Measurements from ENCODE around the gene KIAA0319L. TPM values are rescaled to one million over a fixed set of nuclear protein-coding genes. Genes with fewer than 3 reads are reported as not detected.
A peak's percentile ranks its signal among the peaks of the same experiment; 100 is the strongest.

The KIAA0319L gene
- total RNA-seq, 1 experiment from 2014 or later: 68.5 TPM

DNA sequence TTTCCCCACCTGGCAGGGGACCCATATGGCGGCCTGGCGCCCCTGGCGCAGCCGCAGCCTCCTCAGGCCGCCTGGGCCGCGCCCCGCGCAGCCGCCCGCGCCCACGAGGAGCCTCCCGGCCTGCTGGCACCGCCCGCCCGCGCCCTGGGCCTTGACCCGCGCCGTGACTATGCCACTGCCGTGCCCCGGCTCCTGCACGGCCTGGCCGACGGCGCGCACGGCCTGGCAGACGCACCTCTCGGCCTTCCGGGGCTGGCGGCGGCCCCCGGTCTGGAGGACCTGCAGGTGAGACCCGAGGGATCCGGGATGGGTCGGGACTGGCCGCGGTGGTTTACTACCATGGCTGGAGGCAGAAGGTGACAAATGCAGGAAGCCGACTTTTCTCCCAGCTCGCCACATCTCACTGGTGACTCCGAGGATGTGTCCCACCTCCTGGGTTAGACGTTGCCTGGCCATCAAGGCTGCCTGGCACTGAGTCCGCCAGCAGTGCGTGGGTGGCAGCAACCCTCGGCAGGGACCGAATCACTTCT, 17.0 kb upstream of the KIAA0319L start:
- DNase-seq: peak; percentile 76
- no peaks in the 10 kb centered on the region for H3K36me3 ChIP-seq (replicated peaks; ENCODE audit: control insufficient read depth, insufficient read depth, low read length)
- peak overlapping the region; percentile 70 for H3K4me3 ChIP-seq (ENCODE audit: insufficient read depth, low read depth, low read length)
- peaks cover 86% of the 10 kb centered on the region for H3K27me3 ChIP-seq (ENCODE audit: control insufficient read depth, insufficient read depth, low read length)

DNA sequence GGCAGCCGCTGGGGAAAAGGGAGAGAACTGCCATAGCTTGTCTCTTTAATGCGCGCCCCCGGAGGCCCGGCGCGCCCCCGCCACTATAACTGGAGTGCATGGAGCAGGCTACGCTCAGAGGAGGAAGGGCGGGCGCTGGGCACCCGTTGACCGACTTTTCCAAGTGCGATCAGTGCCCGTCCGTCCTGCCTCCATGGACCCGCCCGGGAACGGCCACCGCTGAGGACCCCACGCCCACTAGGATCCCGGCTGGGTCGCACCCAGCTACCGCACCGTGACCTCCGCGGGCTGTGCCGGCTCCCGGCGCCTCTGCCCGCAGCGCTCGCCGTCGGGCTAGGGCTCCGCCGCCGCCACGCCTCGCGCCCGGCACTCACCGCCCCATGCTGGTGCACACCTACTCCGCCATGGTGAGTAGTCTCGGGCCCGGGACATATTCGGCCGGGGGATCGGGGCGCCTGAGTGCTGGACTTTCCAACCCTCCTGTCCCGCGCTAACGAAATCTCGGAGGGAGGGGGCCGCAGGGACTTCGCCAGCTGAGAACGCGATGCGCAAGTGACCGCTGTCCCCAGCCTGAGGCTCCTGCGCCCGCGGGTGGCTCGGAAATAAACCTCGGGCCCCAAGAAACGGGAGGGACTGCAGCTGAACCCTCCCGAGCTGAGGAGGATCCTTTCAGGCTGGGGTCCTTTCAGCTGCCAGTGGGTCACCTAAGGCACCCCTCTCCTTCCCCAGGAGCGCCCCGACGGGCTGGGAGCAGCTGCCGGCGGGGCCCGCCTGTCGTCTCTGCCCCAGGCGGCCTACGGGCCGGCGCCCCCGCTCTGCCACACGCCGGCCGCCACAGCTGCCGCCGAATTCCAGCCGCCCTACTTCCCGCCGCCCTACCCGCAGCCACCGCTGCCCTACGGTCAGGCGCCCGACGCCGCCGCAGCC, 16.3 kb upstream of the KIAA0319L start, which contains the start of gene TFAP2E:
TFAP2E (plus strand) TSS at position 117 of the 927 bp plus-strand sequence; CDS start at position 381, 264 bp downstream.
- H3K36me3 ChIP-seq (replicated peaks; ENCODE audit: control insufficient read depth, insufficient read depth, low read length): no peaks in the 10 kb centered on the region
- DNase-seq: peak; percentile 90
- peak within 1 kb of the TSS; percentile 70 for H3K4me3 ChIP-seq (ENCODE audit: insufficient read depth, low read depth, low read length)
- peaks cover 85% of the 10 kb centered on the region for H3K27me3 ChIP-seq (ENCODE audit: control insufficient read depth, insufficient read depth, low read length)

DNA sequence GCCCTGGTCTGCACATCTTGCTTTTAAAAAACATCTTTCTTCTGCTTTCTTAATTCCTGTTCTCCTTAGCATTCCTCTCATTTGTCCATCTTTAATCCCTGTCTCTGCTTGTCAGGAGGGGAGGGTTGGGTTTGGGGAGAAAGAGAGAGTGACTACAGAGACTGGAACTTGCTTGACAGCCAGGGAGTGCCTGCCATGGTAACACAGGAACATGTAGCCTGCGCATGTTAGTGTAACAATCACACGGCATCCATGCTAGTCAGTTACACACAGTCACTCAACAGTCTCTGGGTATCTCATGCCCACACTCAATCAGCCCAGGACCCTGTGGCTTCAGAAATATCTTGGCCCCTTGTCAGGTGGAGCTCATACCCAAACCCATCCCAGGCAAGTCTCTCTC, 15.1 kb upstream of the KIAA0319L start:
- H3K4me3 ChIP-seq (ENCODE audit: insufficient read depth, low read depth, low read length): no peak overlapping the region
- H3K36me3 ChIP-seq (replicated peaks; ENCODE audit: control insufficient read depth, insufficient read depth, low read length): no peaks in the 10 kb centered on the region
- peaks cover 73% of the 10 kb centered on the region for H3K27me3 ChIP-seq (ENCODE audit: control insufficient read depth, insufficient read depth, low read length)
- DNase-seq: peak; percentile 39

DNA sequence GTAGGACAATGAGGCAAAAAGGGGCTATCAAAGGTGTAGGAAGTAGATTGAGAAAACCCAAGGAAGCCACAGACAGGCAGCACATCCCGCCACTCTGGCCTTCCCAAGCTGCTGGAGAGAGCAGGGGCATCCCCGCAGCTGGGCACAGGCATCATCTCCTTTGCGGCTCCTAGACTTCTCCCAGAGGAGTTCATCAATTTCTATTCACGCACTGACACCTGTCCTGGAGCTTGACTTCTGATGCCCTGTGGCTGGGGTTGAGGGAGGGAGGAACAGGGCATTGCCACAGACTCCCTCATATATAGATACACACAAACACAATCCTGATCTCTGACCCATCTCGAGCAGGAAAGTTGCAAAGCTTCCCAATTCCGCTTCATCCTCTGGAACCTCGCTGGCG, 14.1 kb upstream of the KIAA0319L start:
- no peak overlapping the region for H3K4me3 ChIP-seq (ENCODE audit: insufficient read depth, low read depth, low read length)
- H3K27me3 ChIP-seq (ENCODE audit: control insufficient read depth, insufficient read depth, low read length): peaks cover 63% of the 10 kb centered on the region
- peak; percentile 21 for DNase-seq
- 0 out of 2 replicates have a peak, but pooled peaks cover 1% of the 10 kb centered on the region for H3K36me3 ChIP-seq (replicated peaks; ENCODE audit: control insufficient read depth, insufficient read depth, low read length)

DNA sequence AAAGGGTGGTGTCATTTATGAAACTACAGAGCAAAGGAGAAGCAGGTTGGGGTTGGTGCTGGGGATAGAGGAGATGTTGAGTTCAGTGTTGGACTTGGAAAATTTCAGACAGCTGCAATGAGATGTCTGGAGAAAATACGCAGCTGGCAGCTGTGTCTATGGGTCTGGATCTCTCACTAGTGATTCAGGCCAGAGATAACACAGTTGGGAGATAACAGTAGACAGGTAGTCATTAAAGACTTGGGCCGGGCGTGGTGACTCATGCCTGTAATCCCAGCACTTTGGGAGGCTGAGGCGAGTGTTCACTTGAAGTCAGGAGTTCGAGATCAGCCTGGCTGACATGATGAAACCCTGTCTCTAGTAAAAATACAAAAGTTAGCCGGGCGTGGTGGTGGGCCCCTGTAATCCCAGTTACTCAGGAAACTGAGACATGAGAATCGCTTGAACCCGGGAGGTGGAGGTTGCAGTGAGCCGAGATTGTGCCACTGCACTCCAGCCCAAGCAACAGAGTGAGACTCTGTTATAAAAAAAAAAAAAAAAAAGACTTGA, 13.5 kb upstream of the KIAA0319L start:
- H3K4me3 ChIP-seq (ENCODE audit: insufficient read depth, low read depth, low read length): no peak overlapping the region
- peaks cover 57% of the 10 kb centered on the region for H3K27me3 ChIP-seq (ENCODE audit: control insufficient read depth, insufficient read depth, low read length)
- 0 out of 2 replicates have a peak, but pooled peaks cover 1% of the 10 kb centered on the region for H3K36me3 ChIP-seq (replicated peaks; ENCODE audit: control insufficient read depth, insufficient read depth, low read length)
- DNase-seq: no peak

DNA sequence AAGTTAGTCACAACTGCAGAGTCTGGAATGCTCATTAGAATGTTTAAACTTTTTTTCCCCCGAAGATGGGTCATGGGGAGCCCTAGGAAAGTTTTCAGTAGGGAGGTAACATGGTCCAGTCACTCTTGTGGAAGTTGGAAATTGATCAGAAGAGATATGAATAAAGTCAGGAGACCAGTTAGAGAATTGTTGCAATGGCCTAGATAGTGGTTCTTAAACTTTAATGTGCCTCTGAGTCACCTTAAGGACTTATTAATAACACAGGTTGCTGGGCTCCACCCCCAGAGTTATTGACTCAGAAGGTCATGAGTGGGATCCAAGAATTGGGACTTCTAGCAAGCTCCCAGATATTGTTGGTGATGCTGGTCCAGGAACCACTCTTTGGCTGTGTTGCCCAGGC, 12.7 kb upstream of the KIAA0319L start:
- Histone ChIP-seq H3K4me3 (ENCODE audit: insufficient read depth, low read depth, low read length) (no peak overlapping the region), H3K36me3 (replicated peaks; ENCODE audit: control insufficient read depth, insufficient read depth, low read length) (peaks cover 3% of the 10 kb centered on the region), H3K27me3 (ENCODE audit: control insufficient read depth, insufficient read depth, low read length) (peaks cover 50% of the 10 kb centered on the region)
- DNase-seq: no peak

DNA sequence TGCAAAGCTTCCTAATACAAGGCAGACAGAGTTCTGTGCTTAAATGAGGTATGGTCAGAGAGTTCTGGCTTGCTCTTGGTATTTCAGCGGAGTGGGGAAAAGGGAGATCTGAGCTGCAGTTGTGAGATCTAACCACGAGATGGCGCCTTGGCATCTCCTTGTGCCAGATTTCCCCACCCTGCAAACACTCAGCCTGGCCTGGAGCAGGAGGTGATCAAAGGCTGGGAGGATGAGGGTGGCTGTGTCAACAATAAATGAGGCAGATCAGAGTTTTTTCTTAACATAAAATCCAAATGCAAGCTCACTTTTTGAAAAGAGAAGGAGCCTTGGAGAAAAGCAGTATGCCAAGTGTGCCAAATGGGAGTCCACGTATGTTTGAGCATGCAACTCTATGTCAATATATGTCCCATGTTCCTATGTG, 11.8 kb upstream of the KIAA0319L start:
- peaks cover 5% of the 10 kb centered on the region for H3K36me3 ChIP-seq (replicated peaks; ENCODE audit: control insufficient read depth, insufficient read depth, low read length)
- no peak overlapping the region for H3K4me3 ChIP-seq (ENCODE audit: insufficient read depth, low read depth, low read length)
- DNase-seq: peak; percentile 90
- peaks cover 41% of the 10 kb centered on the region for H3K27me3 ChIP-seq (ENCODE audit: control insufficient read depth, insufficient read depth, low read length)

DNA sequence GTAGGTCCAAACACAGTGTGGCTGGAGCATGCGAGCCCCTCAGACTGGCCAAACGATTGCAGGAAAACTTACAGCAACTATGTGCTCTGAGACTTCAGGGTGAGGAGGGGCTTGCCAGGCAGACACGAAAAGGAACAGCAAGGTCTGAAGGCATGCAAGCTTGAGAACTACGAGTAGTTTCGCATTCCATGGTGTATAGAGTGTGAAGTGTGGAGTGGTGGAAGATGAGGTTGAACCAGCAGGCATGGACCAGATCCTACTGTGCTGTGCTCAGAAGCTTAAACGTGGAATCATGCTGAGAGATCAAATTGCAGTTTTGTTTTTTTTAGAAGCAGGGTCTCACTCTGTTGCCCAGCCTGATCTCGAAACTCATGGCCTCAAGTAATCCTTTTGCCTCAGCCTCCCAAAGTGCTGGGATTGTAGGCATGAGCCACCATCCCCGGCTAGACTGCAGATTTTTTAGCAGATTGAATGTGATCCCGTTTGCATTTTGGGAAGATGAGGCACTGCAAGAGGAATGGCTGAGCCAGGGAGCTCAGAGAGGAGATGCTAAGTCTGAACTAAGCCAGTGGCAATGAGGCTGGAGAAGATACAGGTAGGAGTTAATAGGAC, 10.8 kb upstream of the KIAA0319L start:
- Histone ChIP-seq H3K27me3 (ENCODE audit: control insufficient read depth, insufficient read depth, low read length) (peaks cover 31% of the 10 kb centered on the region), H3K4me3 (ENCODE audit: insufficient read depth, low read depth, low read length) (no peak overlapping the region), H3K36me3 (replicated peaks; ENCODE audit: control insufficient read depth, insufficient read depth, low read length) (peaks cover 5% of the 10 kb centered on the region)
- DNase-seq: peak; percentile 28

DNA sequence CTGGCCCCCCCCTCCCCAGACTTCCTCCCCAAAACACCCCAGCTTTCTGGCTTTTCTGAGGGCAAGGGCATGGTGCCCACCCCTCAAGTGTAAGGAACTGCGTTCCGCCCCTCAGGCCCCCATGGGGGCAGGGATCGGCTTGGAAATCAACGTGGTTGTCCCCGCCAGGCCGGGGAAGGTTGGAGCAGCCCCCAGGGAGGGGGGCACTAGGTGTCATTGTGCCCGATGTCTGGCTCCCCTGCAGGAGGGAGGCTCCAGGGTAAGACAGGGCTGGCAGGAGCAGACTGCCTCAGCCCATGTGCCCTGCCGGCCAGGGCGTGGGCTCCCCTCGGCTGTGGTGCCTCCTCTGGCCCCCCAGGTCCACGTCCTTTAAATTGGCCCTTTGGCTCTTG, 8.5 kb upstream of the KIAA0319L start:
- Histone ChIP-seq H3K27me3 (ENCODE audit: control insufficient read depth, insufficient read depth, low read length) (peaks cover 10% of the 10 kb centered on the region), H3K4me3 (ENCODE audit: insufficient read depth, low read depth, low read length) (no peak overlapping the region), H3K36me3 (replicated peaks; ENCODE audit: control insufficient read depth, insufficient read depth, low read length) (peaks cover 14% of the 10 kb centered on the region)
- DNase-seq: peak; percentile 37

DNA sequence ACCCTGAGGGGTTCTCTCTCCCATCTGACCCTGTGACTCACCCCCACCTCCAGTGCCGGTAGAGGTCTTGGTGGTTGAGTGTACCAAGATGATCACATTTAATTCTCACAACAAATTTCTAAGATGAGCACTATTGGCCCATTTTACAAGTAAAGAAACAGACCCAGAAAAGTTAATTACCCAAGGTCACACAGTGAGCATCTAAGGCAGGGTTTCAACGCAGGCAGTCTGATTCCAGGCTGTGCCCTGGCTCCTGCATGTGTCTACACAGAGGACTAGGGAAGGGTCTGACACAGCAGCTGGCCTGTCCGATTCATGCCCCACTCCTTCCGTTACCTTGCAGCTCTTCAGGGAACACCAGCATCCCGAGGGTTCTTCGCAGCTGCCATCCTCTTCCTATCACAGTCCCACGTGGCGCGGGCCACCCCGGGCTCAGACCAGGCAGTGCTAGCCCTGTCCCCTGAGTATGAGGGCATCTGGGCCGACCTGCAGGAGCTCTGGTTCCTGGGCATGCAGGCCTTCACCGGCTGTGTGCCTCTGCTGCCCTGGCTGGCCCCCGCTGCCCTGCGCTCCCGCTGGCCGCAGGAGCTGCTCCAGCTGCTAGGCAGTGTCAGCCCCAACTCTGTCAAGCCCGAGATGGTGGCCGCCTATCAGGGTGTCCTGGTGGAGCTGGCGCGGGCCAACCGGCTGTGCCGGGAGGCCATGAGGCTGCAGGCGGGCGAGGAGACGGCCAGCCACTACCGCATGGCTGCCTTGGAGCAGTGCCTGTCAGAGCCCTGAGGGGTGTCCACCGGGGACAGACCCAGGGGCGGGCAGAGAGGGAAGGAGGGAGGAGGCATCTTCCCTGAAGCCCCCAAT, 7.9 kb upstream of the KIAA0319L start:
- H3K27me3 ChIP-seq (ENCODE audit: control insufficient read depth, insufficient read depth, low read length): peaks cover 6% of the 10 kb centered on the region
- DNase-seq: peak; percentile 45
- peaks cover 14% of the 10 kb centered on the region for H3K36me3 ChIP-seq (replicated peaks; ENCODE audit: control insufficient read depth, insufficient read depth, low read length)
- H3K4me3 ChIP-seq (ENCODE audit: insufficient read depth, low read depth, low read length): no peak overlapping the region

DNA sequence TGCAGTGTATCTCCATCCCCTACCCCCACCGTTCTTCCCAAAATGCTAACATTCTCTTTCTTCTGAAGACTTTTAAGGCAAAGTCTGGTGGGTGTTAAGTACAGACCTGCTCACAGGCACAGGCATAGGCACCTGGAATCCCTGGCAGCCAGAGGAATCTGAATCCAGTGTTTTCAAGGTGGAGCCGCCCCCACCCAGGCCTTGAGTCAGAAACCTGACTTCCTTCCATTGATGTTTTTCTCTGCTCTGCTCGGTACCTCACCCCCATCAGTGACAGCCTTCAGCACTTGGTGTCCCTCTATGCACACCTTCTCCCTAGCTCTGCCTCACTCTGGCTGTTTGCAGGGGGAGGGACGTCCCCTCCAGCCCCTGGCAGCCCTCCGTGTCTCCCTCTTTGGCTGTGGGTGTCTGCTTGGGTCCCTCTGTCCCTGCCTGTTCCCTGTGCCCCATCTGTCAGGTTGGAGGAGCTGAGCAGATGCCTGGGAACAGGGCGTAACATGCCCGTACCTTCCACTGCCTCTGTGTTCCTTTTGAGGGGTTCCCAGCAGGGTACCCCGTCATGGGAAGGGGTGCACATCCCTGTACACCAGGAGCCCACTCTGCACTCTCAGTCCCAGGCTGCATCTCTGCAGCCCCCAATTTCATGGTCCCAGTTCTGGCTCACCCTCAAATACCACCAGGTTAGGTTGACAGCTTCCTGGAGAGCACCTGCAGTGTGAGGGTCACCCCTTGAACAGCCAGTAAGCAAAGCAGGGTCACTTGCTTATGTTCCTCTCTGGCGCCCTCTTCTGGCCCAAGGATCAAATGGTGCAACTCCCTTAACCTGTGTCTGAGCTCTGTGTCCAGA, 7.1 kb upstream of the KIAA0319L start:
- peaks cover 14% of the 10 kb centered on the region for H3K36me3 ChIP-seq (replicated peaks; ENCODE audit: control insufficient read depth, insufficient read depth, low read length)
- H3K4me3 ChIP-seq (ENCODE audit: insufficient read depth, low read depth, low read length): no peak overlapping the region
- peaks cover 2% of the 10 kb centered on the region for H3K27me3 ChIP-seq (ENCODE audit: control insufficient read depth, insufficient read depth, low read length)
- DNase-seq: peak; percentile 93

DNA sequence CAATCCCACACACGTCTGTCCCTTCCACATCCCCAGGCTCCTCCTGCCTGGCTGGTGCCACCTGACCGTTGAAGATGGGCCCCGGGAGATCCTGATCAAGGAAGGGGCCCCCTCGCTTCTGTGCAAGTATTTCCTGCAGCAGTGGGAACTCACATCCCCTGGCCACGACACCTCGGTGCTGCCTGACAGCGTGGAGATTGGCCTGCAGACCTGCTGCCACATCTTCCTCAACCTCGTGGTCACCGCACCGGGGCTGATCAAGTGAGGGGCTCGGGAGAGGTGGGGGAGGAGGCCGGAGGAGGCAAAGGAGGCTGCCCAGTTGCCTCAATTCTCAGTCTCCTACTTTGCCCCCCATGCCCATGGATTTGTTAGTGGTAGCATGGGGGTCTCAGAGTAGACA, 6.0 kb upstream of the KIAA0319L start:
- H3K36me3 ChIP-seq (replicated peaks; ENCODE audit: control insufficient read depth, insufficient read depth, low read length): peaks cover 14% of the 10 kb centered on the region
- DNase-seq: peak; percentile 12

DNA sequence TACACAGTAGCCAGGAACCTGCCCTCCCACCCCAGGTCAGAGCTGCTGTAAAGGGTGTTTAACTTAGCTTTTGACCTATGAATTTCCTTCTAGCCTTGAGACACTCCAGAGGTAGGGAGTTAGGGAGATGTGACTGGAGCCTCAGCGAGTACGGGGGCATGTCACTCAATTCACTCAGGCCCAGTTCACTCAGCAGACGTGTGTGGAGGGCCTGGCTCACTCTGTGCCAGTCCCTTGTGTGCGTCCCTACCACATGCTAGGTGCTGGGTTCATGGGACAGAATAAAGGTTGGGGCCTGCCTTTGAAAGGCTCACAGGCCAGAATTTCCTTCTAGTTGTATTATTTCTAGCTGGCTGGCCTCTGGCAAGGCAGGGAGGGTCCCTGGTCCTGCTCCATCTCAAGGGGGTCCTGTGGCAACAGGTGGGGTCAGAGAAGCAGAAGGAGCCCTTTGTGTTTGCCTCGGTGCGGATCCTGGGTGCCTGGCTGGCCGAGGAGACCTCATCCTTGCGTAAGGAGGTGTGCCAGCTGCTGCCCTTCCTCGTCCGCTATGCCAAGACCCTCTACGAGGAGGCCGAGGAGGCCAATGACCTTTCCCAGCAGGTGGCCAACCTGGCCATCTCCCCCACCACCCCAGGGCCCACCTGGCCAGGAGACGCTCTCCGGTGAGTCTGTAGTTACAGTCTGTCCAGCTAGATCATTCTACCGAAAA, 4.9 kb upstream of the KIAA0319L start:
- Histone ChIP-seq H3K36me3 (replicated peaks; ENCODE audit: control insufficient read depth, insufficient read depth, low read length) (peaks cover 14% of the 10 kb centered on the region), H3K27me3 (ENCODE audit: control insufficient read depth, insufficient read depth, low read length) (no peaks in the 10 kb centered on the region), H3K4me3 (ENCODE audit: insufficient read depth, low read depth, low read length) (no peak overlapping the region)
- DNase-seq: peak; percentile 11

More for the DNA sequence above, 6.0 kb upstream of the KIAA0319L start:
- no peak overlapping the region for H3K4me3 ChIP-seq (ENCODE audit: insufficient read depth, low read depth, low read length)
- no peaks in the 10 kb centered on the region for H3K27me3 ChIP-seq (ENCODE audit: control insufficient read depth, insufficient read depth, low read length)
